WI38 (cell line): ENCODE results near the gene EPB41L2.

Source experiments
- H3K4me3 ChIP-seq: 2 replicates; pipeline ENCODE4 v1.5.1; 2011; ENCODE audit warnings: low read depth, mild to moderate bottlenecking, control low read depth, low read length
- CTCF ChIP-seq: IDR thresholded peaks from 2 replicates; pipeline ENCODE4 v1.5.1; 2012; ENCODE audit warnings: low read depth, mild to moderate bottlenecking, control low read depth, low read length

EPB41L2 gene

GRCh38 chr6:130796313-130796905, 266.6 kb downstream of the EPB41L2 start:
- TF ChIP-seq CTCF = no peak
- no peak overlapping the region for H3K4me3 ChIP-seq

- H3K4me3 ChIP-seq = no peak overlapping the region
- no peak for TF ChIP-seq CTCF
Measured at GRCh38 chr6:130794738-130795137, 268.3 kb downstream of the EPB41L2 start.

- H3K4me3 ChIP-seq = no peak overlapping the region
- no peak for TF ChIP-seq CTCF
Measured at GRCh38 chr6:130794010-130794697, 268.9 kb downstream of the EPB41L2 start.
